ENCODE results near the gene DNASE1L2. TPM values are rescaled to one million over a fixed set of nuclear protein-coding genes. Genes with fewer than 3 reads are reported as not detected.

Gene DNASE1L2
- total and polyA plus RNA-seq, 4 experiments from 2014 or later: 3.9 to 4.8 TPM; not detected in 2

DNA sequence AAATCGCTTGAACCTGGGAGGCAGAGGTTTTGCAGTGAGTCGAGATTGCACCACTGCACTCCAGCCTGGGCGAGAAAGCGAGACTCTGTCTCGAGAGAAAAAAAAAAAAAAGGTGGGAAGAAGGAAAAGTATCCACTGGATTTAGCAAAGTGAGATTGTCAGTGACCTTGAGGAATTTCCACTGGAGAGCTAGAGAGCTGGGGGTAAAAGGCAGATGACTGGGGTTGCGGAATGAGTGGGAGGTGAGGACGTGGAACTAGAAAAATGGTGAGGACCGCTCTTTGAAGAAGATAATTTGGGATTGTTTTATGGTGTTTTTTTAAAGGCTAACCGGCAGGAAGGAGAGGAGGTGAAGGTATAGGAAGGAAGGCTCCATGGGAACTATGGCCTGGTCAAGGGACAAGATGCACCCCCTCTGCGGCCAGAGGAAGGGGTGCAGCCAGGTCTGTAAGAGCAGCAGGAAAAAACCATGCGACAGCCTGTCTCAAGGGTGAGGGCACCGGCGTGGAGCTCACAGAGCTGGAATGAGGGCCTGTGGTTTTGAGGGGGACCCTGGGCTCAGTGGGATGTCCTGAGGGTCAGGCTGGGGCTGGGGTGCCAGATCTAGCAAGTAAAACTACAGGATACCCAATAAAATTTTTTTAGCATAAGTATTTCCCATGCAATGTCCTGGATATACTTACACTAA lies 31.7 kb upstream of the DNASE1L2 start:
- no peaks in the 10 kb centered on the region for H3K27me3 ChIP-seq (ENCODE audit: insufficient read depth, low read length)
- H3K36me3 ChIP-seq (ENCODE audit: insufficient read depth, low read length): peaks cover 11% of the 10 kb centered on the region
- H3K27ac ChIP-seq (ENCODE audit: low read depth, low read length): peak overlapping the region; percentile 90
- H3K4me3 ChIP-seq (ENCODE audit: low read length in 2 of 2): peak overlapping the region; percentile 88 to 89
- peak in 1 of 5 donors; percentile 41 for DNase-seq
- Mint-ChIP-seq H3K27me3 (peaks cover 0 to 1% of the 10 kb centered on the region in 2 donors), H3K4me3 (peak overlapping the region; percentile 67 to 88 (median 78)), H3K36me3 (peaks cover 6 to 17% of the 10 kb centered on the region in 2 donors), H3K9me3 (no peaks in the 10 kb centered on the region), H3K27ac (peak overlapping the region in 6 of 7 donors; percentile 37 to 93 (median 67)), H3K4me1 (peaks cover 12 to 29% (median 18%) of the 10 kb centered on the region in 4 donors)
- ChIA-PET POLR2A (ENCODE audit: partially characterized antibody) (interaction anchor here (1.0 to 5.3 kb wide), 14 partner anchors 9 to 328 kb away, joined by 3 to 48 read pairs (median 8); partner anchors contain the start of genes ATP6V0C, CASKIN1, E4F1 and ECI1), CTCF (ENCODE audit: partially characterized antibody) (interaction anchor here (1.0 kb wide), 1 partner anchor 58 kb away, joined by 4 read pairs; no protein-coding TSS in a partner anchor)
- H3K4me1 ChIP-seq (ENCODE audit: insufficient read depth, low read length): peaks cover 26% of the 10 kb centered on the region
- H3K9me3 ChIP-seq (ENCODE audit: control insufficient read depth in 1 of 2, low read length in 2 of 2): no peaks in the 10 kb centered on the region
- intact Hi-C loops (cut with micrococcal nuclease): loop anchor here (1.0 to 5.0 kb wide), 5 partner anchors 11 to 232 kb away; partner anchors contain the start of genes E4F1, RNPS1, TBL3 and TRAF7

DNA sequence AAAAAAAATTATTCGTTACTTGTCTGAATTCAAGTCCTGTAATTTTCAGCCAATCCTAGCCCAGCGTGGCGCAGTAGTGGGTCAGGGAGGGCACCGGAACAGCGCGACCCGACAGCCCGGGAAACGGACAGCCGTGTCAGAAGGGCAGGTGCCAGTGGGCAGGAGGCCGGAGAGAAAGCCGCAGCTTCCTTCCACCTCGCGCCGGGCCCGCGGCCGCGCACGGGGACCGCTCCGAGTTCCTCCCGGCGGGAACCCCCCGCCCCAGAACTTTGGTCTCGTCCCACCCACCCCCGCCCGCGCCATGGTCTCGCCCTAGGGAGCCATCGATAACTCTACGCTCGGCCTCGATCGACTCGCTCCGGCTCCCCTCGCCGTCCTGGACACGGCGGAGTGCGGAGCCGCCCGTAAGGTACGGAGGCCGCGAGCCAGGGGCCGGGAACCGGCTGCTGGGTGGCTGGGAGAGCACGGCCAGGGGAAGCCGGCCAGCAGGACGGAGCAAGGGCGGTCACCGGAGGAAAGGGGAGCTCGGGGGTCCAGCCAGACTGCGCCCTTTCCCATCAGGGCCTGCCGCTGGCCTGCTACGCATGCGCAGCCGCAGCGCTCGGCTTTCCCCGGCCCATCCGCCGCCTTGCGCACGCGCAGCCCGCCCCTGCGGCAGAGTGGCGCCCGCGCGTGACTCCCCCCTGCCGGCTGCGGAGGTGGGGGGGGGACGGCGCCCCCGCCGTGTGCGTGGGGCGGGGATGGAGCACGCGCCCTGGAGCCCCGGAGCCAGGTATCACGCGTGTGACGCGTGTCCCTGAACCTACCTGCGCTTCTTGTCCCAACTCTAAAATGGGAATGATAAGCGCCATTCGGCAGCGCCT lies 30.9 kb upstream of the DNASE1L2 start, which contains the start of gene MLST8:
MLST8 (plus strand) TSS at position 351 of the 863 bp plus-strand sequence. CDS start 632 bp downstream, outside the sequence.
- Histone ChIP-seq H3K27me3 (ENCODE audit: insufficient read depth, low read length) (no peaks in the 10 kb centered on the region), H3K4me3 (ENCODE audit: low read length in 2 of 2) (peak within 1 kb of the TSS; percentile 88 to 89), H3K27ac (ENCODE audit: low read depth, low read length) (peak within 1 kb of the TSS; percentile 90), H3K4me1 (ENCODE audit: insufficient read depth, low read length) (peaks cover 26% of the 10 kb centered on the region), H3K9me3 (ENCODE audit: control insufficient read depth in 1 of 2, low read length in 2 of 2) (no peaks in the 10 kb centered on the region), H3K36me3 (ENCODE audit: insufficient read depth, low read length) (peaks cover 11% of the 10 kb centered on the region)
- peak within 1 kb of the TSS; percentile 69 to 95 (median 89) for H3K27ac Mint-ChIP-seq
- H3K4me3 Mint-ChIP-seq: peak within 1 kb of the TSS; percentile 79 to 88 (median 84)
- peaks cover 6 to 19% of the 10 kb centered on the region in 2 donors for H3K36me3 Mint-ChIP-seq
- intact Hi-C loops (cut with micrococcal nuclease): loop anchor here (1.0 to 5.0 kb wide), 5 partner anchors 10 to 233 kb away; partner anchors contain the start of genes E4F1, RNPS1, TBL3 and TRAF7
- H3K9me3 Mint-ChIP-seq: no peaks in the 10 kb centered on the region
- CTCF ChIA-PET (ENCODE audit: partially characterized antibody): interaction anchor here (0.6 to 1.4 kb wide), 2 partner anchors 10 to 670 kb away, joined by 3 read pairs; partner anchors contain the start of gene PGP
- POLR2A ChIA-PET (ENCODE audit: partially characterized antibody): interaction anchor here (1.0 to 5.3 kb wide), 19 partner anchors 10 to 327 kb away, joined by 3 to 48 read pairs (median 5); partner anchors contain the start of genes AMDHD2, ATP6V0C, CASKIN1 and E4F1
- peak; percentile 87 to 99 (median 97) for DNase-seq
- peaks cover 12 to 29% (median 18%) of the 10 kb centered on the region in 4 donors for H3K4me1 Mint-ChIP-seq
- H3K27me3 Mint-ChIP-seq: peaks cover 0 to under 1% of the 10 kb centered on the region in 2 donors

DNA sequence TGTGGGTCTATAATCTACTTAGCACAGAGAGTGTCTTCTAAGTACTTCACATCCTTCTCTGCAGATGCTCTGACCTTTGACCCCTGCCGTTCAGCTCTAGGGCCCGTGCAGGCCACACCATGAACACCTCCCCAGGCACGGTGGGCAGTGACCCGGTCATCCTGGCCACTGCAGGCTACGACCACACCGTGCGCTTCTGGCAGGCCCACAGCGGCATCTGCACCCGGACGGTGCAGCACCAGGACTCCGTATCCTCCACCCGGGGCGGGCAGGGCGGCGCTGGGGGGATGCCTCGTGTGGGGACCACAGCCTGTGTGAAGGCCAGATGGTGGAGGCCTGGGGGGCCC lies 30.3 kb upstream of the DNASE1L2 start:
- peaks cover 6 to 19% of the 10 kb centered on the region in 2 donors for H3K36me3 Mint-ChIP-seq
- intact Hi-C loops (cut with micrococcal nuclease): loop anchor here (1.0 to 5.0 kb wide), 5 partner anchors 9 to 234 kb away; partner anchors contain the start of genes E4F1, RNPS1, TBL3 and TRAF7
- Histone ChIP-seq H3K4me1 (ENCODE audit: insufficient read depth, low read length) (peaks cover 26% of the 10 kb centered on the region), H3K36me3 (ENCODE audit: insufficient read depth, low read length) (peaks cover 11% of the 10 kb centered on the region), H3K9me3 (ENCODE audit: control insufficient read depth in 1 of 2, low read length in 2 of 2) (no peaks in the 10 kb centered on the region), H3K27ac (ENCODE audit: low read depth, low read length) (peak overlapping the region; percentile 90), H3K27me3 (ENCODE audit: insufficient read depth, low read length) (no peaks in the 10 kb centered on the region), H3K4me3 (ENCODE audit: low read length in 2 of 2) (peak overlapping the region; percentile 47 to 89)
- ChIA-PET CTCF (ENCODE audit: partially characterized antibody) (interaction anchor here (1.1 to 1.4 kb wide), 2 partner anchors 9 to 45 kb away, joined by 3 to 4 read pairs; partner anchors contain the start of genes ECI1 and PGP), POLR2A (ENCODE audit: partially characterized antibody) (interaction anchor here (0.6 to 5.3 kb wide), 20 partner anchors 9 to 477 kb away, joined by 3 to 48 read pairs (median 4); partner anchors contain the start of genes AMDHD2, ATP6V0C, CASKIN1 and E4F1)
- DNase-seq: no peak
- no peaks in the 10 kb centered on the region for H3K9me3 Mint-ChIP-seq
- peak overlapping the region; percentile 59 to 89 (median 78) for H3K27ac Mint-ChIP-seq
- H3K4me1 Mint-ChIP-seq: peaks cover 12 to 29% (median 18%) of the 10 kb centered on the region in 4 donors
- H3K27me3 Mint-ChIP-seq: no peaks in the 10 kb centered on the region
- H3K4me3 Mint-ChIP-seq: peak overlapping the region; percentile 71 to 87 (median 76)

- Histone ChIP-seq H3K9me3 (ENCODE audit: control insufficient read depth in 1 of 2, low read length in 2 of 2) (no peaks in the 10 kb centered on the region), H3K36me3 (ENCODE audit: insufficient read depth, low read length) (peaks cover 11% of the 10 kb centered on the region), H3K27ac (ENCODE audit: low read depth, low read length) (peak overlapping the region; percentile 90), H3K27me3 (ENCODE audit: insufficient read depth, low read length) (no peaks in the 10 kb centered on the region), H3K4me3 (ENCODE audit: low read length in 2 of 2) (peak overlapping the region in 1 of 2 donors; percentile 89), H3K4me1 (ENCODE audit: insufficient read depth, low read length) (peaks cover 26% of the 10 kb centered on the region)
- DNase-seq: peak in 1 of 5 donors; percentile 42
- ChIA-PET POLR2A (ENCODE audit: partially characterized antibody) (interaction anchor here (0.6 to 5.3 kb wide), 15 partner anchors 9 to 476 kb away, joined by 3 to 48 read pairs (median 4); partner anchors contain the start of genes AMDHD2, CASKIN1, E4F1 and ECI1), CTCF (ENCODE audit: partially characterized antibody) (interaction anchor here (0.9 to 1.4 kb wide), 3 partner anchors 9 to 66 kb away, joined by 3 to 4 read pairs (median 3); partner anchors contain the start of genes ECI1 and PGP)
- peaks cover 6 to 19% of the 10 kb centered on the region in 2 donors for H3K36me3 Mint-ChIP-seq
- intact Hi-C loops (cut with micrococcal nuclease): loop anchor here (5.0 kb wide), 1 partner anchor 234 kb away; the partner anchor contains the start of gene TBL3
- peak overlapping the region; percentile 42 to 87 (median 74) for H3K4me3 Mint-ChIP-seq
- H3K27me3 Mint-ChIP-seq: no peaks in the 10 kb centered on the region
- H3K27ac Mint-ChIP-seq: peak overlapping the region in 6 of 7 donors; percentile 24 to 89 (median 76)
- no peaks in the 10 kb centered on the region for H3K9me3 Mint-ChIP-seq
- H3K4me1 Mint-ChIP-seq: peaks cover 12 to 29% (median 18%) of the 10 kb centered on the region in 4 donors
Measured at GRCh38 chr16:2206420-2206779, 29.8 kb upstream of the DNASE1L2 start.

DNA sequence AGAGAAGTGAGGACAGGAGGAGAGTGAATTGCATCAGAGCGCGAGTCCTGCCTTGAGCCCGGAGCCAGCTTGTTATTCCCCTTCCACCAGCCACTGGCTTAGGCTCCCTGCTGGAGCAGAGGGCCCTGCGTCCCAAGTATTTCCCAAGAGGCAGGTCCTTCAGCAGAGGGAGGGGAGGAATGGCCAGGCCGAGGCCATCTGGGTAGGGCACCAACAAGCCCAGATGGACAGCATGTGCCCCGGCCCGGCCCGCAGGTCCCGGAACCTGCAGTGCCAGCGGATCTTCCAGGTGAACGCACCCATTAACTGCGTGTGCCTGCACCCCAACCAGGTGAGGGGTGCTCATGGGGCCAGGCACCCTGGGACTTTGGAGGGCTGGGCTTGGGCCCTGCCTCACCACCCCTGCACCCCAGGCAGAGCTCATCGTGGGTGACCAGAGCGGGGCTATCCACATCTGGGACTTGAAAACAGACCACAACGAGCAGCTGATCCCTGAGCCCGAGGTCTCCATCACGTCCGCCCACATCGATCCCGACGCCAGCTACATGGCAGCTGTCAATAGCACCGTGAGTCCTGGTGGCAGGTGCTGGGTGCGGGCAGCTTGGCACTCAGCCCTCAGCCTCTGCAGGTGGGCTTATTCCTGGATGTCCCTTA lies 29.3 kb upstream of the DNASE1L2 start:
- Histone ChIP-seq H3K9me3 (ENCODE audit: control insufficient read depth in 1 of 2, low read length in 2 of 2) (no peaks in the 10 kb centered on the region), H3K27ac (ENCODE audit: low read depth, low read length) (peak overlapping the region; percentile 90), H3K4me3 (ENCODE audit: low read length in 2 of 2) (no peak overlapping the region), H3K27me3 (ENCODE audit: insufficient read depth, low read length) (no peaks in the 10 kb centered on the region), H3K4me1 (ENCODE audit: insufficient read depth, low read length) (peaks cover 26% of the 10 kb centered on the region), H3K36me3 (ENCODE audit: insufficient read depth, low read length) (peaks cover 12% of the 10 kb centered on the region)
- DNase-seq: peak in 1 of 5 donors; percentile 49
- Mint-ChIP-seq H3K9me3 (no peaks in the 10 kb centered on the region), H3K4me1 (peaks cover 12 to 33% (median 20%) of the 10 kb centered on the region in 4 donors), H3K4me3 (peak overlapping the region in 6 of 8 donors; percentile 27 to 84 (median 72)), H3K27me3 (no peaks in the 10 kb centered on the region), H3K27ac (peak overlapping the region in 3 of 7 donors; percentile 6 to 72 (median 25)), H3K36me3 (peaks cover 6 to 22% of the 10 kb centered on the region in 2 donors)
- intact Hi-C loops (cut with micrococcal nuclease): loop anchor here (5.0 kb wide), 1 partner anchor 235 kb away; the partner anchor contains the start of gene TBL3
- CTCF ChIA-PET (ENCODE audit: partially characterized antibody): interaction anchor here (0.9 to 1.4 kb wide), 3 partner anchors 8 to 66 kb away, joined by 3 to 4 read pairs (median 3); partner anchors contain the start of genes ECI1 and PGP
- POLR2A ChIA-PET (ENCODE audit: partially characterized antibody): interaction anchor here (0.6 to 5.3 kb wide), 9 partner anchors 8 to 476 kb away, joined by 3 to 48 read pairs (median 7); partner anchors contain the start of genes CASKIN1, E4F1, ECI1 and KCTD5

All from CD4-positive, alpha-beta memory T cell (primary cell).